HEK293T (cell line): ENCODE measurements around the gene SMPD3.

Experiments used
- CTCF ChIA-PET: fragments of 350-600 bp; formaldehyde crosslinking; extraction: SDS; loops from one replicate; lab custom pipeline; 2021; ENCODE audit warnings: antibody characterized with exemption, inconsistent platforms; lab: Yijun Ruan, JAX
- POLR2A ChIA-PET: fragments of 350-600 bp; formaldehyde crosslinking; extraction: SDS; loops from one replicate; lab custom pipeline; 2020; ENCODE audit warnings: antibody characterized with exemption, inconsistent platforms; lab: Yijun Ruan, JAX
- DNase-seq: peaks from one replicate; pipeline ENCODE4 v3.0.0; 2012; ENCODE audit warnings: mixed read lengths; ENCODE audit errors: extremely low spot score
- ARNT ChIP-seq: fragments of 450-650 bp; IDR thresholded peaks from 2 replicates; pipeline ENCODE4 v1.6.1; 2017; ENCODE audit warnings: mild to moderate bottlenecking
- BHLHE40 ChIP-seq: fragments of 450-650 bp; IDR thresholded peaks from 2 replicates; pipeline ENCODE4 v1.6.1; 2016; ENCODE audit warnings: mild to moderate bottlenecking, moderate library complexity, borderline replicate concordance
- CTBP1 ChIP-seq: fragments of 450-650 bp; IDR thresholded peaks from 2 replicates; pipeline ENCODE4 v1.6.1; 2016; ENCODE audit warnings: borderline replicate concordance
- ELF4 ChIP-seq: fragments of 450-650 bp; IDR thresholded peaks from 2 replicates; pipeline ENCODE4 v1.6.1; 2017; ENCODE audit warnings: antibody characterized with exemption
- FOXA1 ChIP-seq: fragments of 450-650 bp; IDR thresholded peaks from 2 replicates; pipeline ENCODE4 v1.6.1; 2016; ENCODE audit warnings: mild to moderate bottlenecking
- FOXK2 ChIP-seq: fragments of 450-650 bp; IDR thresholded peaks from 2 replicates; pipeline ENCODE4 v1.6.1; 2016; ENCODE audit warnings: mild to moderate bottlenecking
- FOXM1 ChIP-seq: fragments of 450-650 bp; IDR thresholded peaks from 2 replicates; pipeline ENCODE4 v1.6.1; 2017; ENCODE audit warnings: mild to moderate bottlenecking, borderline replicate concordance
- HDGF ChIP-seq: fragments of 450-650 bp; IDR thresholded peaks from 2 replicates; pipeline ENCODE4 v1.6.1; 2017; ENCODE audit warnings: antibody characterized with exemption, borderline replicate concordance
- L3MBTL2 ChIP-seq: fragments of 450-650 bp; conservative IDR thresholded peaks from 2 replicates; pipeline ENCODE4 v1.6.1; 2016; ENCODE audit warnings: mild to moderate bottlenecking
- LEF1 ChIP-seq: fragments of 450-650 bp; IDR thresholded peaks from 2 replicates; pipeline ENCODE4 v1.6.1; 2017; ENCODE audit warnings: mild to moderate bottlenecking, borderline replicate concordance
- NFRKB ChIP-seq: fragments of 450-650 bp; IDR thresholded peaks from 2 replicates; pipeline ENCODE4 v1.6.1; 2016; ENCODE audit warnings: mild to moderate bottlenecking, moderate library complexity
- PKNOX1 ChIP-seq: fragments of 450-650 bp; IDR thresholded peaks from 2 replicates; pipeline ENCODE4 v1.6.1; 2016
- SP1 ChIP-seq: fragments of 450-650 bp; IDR thresholded peaks from 2 replicates; pipeline ENCODE4 v1.6.1; 2017
- SUZ12 ChIP-seq: fragments of 450-650 bp; IDR thresholded peaks from 2 replicates; pipeline ENCODE4 v1.6.1; 2016; ENCODE audit warnings: mild to moderate bottlenecking
- TARDBP ChIP-seq: fragments of 450-650 bp; IDR thresholded peaks from 2 replicates; pipeline ENCODE4 v1.6.1; 2016
- ZNF384 ChIP-seq: fragments of 450-650 bp; IDR thresholded peaks from 2 replicates; pipeline ENCODE4 v1.6.1; 2016

The SMPD3 gene

GRCh38 chr16:68355447-68356248, 92.7 kb downstream of the SMPD3 start:
- DNase-seq = no peak
- TF ChIP-seq CTBP1 = no peak
- no peak for TF ChIP-seq L3MBTL2
- no peak for TF ChIP-seq BHLHE40
- no peak for TF ChIP-seq TARDBP
- TF ChIP-seq SP1 = no peak
- no peak for TF ChIP-seq LEF1
- no peak for TF ChIP-seq HDGF
- TF ChIP-seq ZNF384 = no peak
- no peak for TF ChIP-seq FOXM1
- POLR2A ChIA-PET = no interaction called here
- CTCF ChIA-PET = interaction anchor here (0.8 to 1.8 kb wide), 2 partner anchors 9 to 11 kb away, joined by 3 to 7 read pairs; no protein-coding TSS in a partner anchor

GRCh38 chr16:68354816-68355215, 93.5 kb downstream of the SMPD3 start:
- TF ChIP-seq FOXK2 (no peak), CTBP1 (no peak), NFRKB (no peak), L3MBTL2 (no peak), TARDBP (no peak), LEF1 (no peak), FOXA1 (no peak), ARNT (no peak), ZNF384 (no peak), PKNOX1 (no peak), ELF4 (no peak), HDGF (no peak), FOXM1 (no peak), SP1 (no peak), SUZ12 (no peak), BHLHE40 (no peak)
- ChIA-PET POLR2A (no interaction called here), CTCF (interaction anchor here (0.8 to 1.8 kb wide), 2 partner anchors 10 to 11 kb away, joined by 3 to 7 read pairs; no protein-coding TSS in a partner anchor)
- DNase-seq = no peak

DNA sequence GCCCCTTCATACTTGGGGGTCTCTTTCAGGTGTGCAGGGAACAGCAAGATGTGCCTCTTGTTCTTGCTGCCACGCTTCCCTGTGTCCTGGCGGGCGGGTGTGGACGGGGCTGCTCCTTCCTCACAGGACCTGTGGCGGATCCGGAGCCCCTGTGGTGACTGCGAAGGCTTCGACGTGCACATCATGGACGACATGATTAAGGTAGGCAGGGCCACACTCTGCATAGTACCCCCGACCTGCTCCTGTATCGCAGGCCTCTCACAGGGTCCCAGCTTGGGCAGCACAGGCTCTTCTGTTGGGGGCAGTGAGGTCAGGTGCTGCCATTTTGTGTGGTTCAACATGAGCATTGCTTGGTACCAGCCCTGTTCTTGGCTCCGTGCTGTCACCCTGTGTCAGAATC, 94.9 kb downstream of the SMPD3 start:
- POLR2A ChIA-PET = no interaction called here
- CTCF ChIA-PET = no interaction called here
- TF ChIP-seq ARNT (no peak), FOXK2 (no peak), ELF4 (no peak), SUZ12 (no peak), NFRKB (no peak), HDGF (no peak), PKNOX1 (no peak), L3MBTL2 (no peak), FOXM1 (no peak), FOXA1 (no peak), SP1 (no peak)
- no peak for DNase-seq

DNA sequence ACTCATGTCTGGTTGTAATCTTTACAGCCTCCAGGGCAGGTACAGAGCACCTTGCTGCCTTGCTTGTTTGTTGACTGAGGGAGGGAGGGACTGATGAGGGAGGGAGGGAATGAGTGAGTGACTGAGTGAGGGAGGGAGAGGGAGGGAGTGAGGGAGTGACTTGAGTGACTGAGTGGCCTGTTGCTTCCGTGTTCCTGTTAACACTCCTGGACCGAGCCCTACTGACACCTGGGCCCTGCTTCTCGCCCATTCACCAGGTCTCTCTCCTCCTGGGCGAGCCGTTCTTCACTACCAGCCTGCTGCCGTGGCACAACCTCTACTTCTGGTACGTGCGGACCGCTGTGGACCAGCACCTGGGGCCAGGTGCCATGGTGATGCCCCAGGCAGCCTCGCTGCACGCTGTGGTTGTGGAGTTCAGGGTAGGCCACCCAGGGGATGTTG, 96.3 kb downstream of the SMPD3 start:
- ChIA-PET CTCF (no interaction called here), POLR2A (no interaction called here)
- no peak for TF ChIP-seq FOXM1
- TF ChIP-seq L3MBTL2 = no peak
- no peak for TF ChIP-seq LEF1
- TF ChIP-seq CTBP1 = no peak
- TF ChIP-seq SUZ12 = no peak
- no peak for TF ChIP-seq ELF4
- no peak for TF ChIP-seq ARNT
- TF ChIP-seq PKNOX1 = no peak
- no peak for TF ChIP-seq HDGF
- TF ChIP-seq FOXA1 = no peak
- no peak for TF ChIP-seq BHLHE40
- no peak for DNase-seq

DNA sequence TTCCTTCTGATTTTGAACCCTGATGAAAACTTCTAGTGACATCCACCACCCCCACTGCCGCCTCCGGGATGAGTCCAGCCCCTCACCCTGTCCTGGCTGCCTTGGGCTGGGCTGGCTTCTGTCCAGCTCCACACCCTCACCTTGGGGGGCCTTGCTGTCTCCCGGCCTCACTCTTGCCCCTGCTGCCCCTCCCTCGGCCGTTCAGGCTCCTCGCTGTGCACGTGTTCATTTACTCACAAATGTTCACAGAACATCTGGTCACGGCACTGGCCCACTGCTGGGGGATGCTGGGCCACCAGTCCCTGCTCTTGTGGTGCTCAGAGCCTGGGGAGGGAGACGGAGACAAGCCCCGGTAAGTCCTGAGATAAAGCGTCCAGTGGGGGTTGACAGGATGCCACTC, 96.8 kb downstream of the SMPD3 start:
- ChIA-PET CTCF (no interaction called here), POLR2A (no interaction called here)
- TF ChIP-seq SP1 = no peak
- no peak for TF ChIP-seq L3MBTL2
- no peak for TF ChIP-seq FOXM1
- TF ChIP-seq NFRKB = no peak
- TF ChIP-seq PKNOX1 = no peak
- TF ChIP-seq HDGF = no peak
- no peak for TF ChIP-seq ARNT
- TF ChIP-seq SUZ12 = no peak
- TF ChIP-seq BHLHE40 = no peak
- DNase-seq = no peak
